ENCODE results near the gene LCMT1. TPM values are rescaled to one million over a fixed set of nuclear protein-coding genes. Genes with fewer than 3 reads are reported as not detected.
"Not testable (repeated sequence)": the region's sequence is repeated elsewhere in the genome, so short reads cannot be mapped to it uniquely, and the experiment has no call there.

The LCMT1 gene
- total RNA-seq, 4 donors from 2014 or later, result 22.5 to 28.7 (median 24.8) TPM

- no peak for DNase-seq (ENCODE audit: low spot score)
- no peak for TF ChIP-seq CTCF (IDR thresholded peaks at IDR 0.05)
- no peak for ATAC-seq (ENCODE audit: low FRiP score)
Observed at GRCh38 chr16:25155553-25156460, 44.3 kb downstream of the LCMT1 start.

GRCh38 chr16:25157271-25157875, 45.8 kb downstream of the LCMT1 start:
- no peak for TF ChIP-seq CTCF (IDR thresholded peaks at IDR 0.05)
- no peak for ATAC-seq (ENCODE audit: low FRiP score)
- DNase-seq (ENCODE audit: low spot score), result no peak

GRCh38 chr16:25158401-25158800, 46.9 kb downstream of the LCMT1 start:
- no peak for TF ChIP-seq CTCF (IDR thresholded peaks at IDR 0.05)
- ATAC-seq (ENCODE audit: low FRiP score), result no peak
- DNase-seq (ENCODE audit: low spot score), result no peak

- DNase-seq (ENCODE audit: low spot score) (no peak), ATAC-seq (ENCODE audit: low FRiP score) (no peak)
- no peak for TF ChIP-seq CTCF (IDR thresholded peaks at IDR 0.05)
Observed at GRCh38 chr16:25161753-25162367, 50.3 kb downstream of the LCMT1 start.

- DNase-seq (ENCODE audit: low spot score) (no peak), ATAC-seq (ENCODE audit: low FRiP score) (no peak)
- no peak for TF ChIP-seq CTCF (IDR thresholded peaks at IDR 0.05)
Observed at GRCh38 chr16:25163683-25164082, 52.1 kb downstream of the LCMT1 start.

GRCh38 chr16:25165284-25165683, 53.7 kb downstream of the LCMT1 start:
- ATAC-seq (ENCODE audit: low FRiP score) (no peak), DNase-seq (ENCODE audit: low spot score) (no peak)
- TF ChIP-seq CTCF (IDR thresholded peaks at IDR 0.05), result no peak

GRCh38 chr16:25167920-25168319, 56.4 kb downstream of the LCMT1 start:
- not testable (repeated sequence) for ATAC-seq (ENCODE audit: low FRiP score); DNase-seq (ENCODE audit: low spot score)
